Keratinocyte (primary cell): ENCODE results near the gene HMGN4. TPM values are rescaled to one million over a fixed set of nuclear protein-coding genes. Genes with fewer than 3 reads are reported as not detected.

Experiments used
- DNase-seq: peaks from one replicate; pipeline ENCODE4 v3.0.0-alpha.2; 2011; ENCODE audit warnings: low read depth, missing footprints, low spot score
- FAIRE-seq: peaks from 2 replicates; lab custom pipeline; 2011; peaks lifted over from hg19 to GRCh38; lab: Jason Lieb, UNC
- H2AFZ ChIP-seq: 2 replicates; pipeline ENCODE4 v1.6.0; 2012; ENCODE audit warnings: low read length, control low read depth, inconsistent platforms; ENCODE audit not compliant: control insufficient read depth
- H3K27ac ChIP-seq: 2 replicates; pipeline ENCODE4 v1.5.1; 2011; ENCODE audit warnings: low read length; ENCODE audit not compliant: control insufficient read depth, insufficient read depth
- H3K27me3 ChIP-seq: 3 replicates; pipeline ENCODE4 v1.6.0; 2011; ENCODE audit warnings: low read length; ENCODE audit not compliant: control insufficient read depth, insufficient read depth; ENCODE audit errors: extremely low read depth
- H3K36me3 ChIP-seq, 2 experiments: 2 replicates in 1 of 2; 3 replicates in 1 of 2; pipeline ENCODE4 v1.5.1; 2011; ENCODE audit warnings: low read length in 2 of 2, mild to moderate bottlenecking in 1 of 2; ENCODE audit not compliant: control insufficient read depth in 2 of 2, insufficient read depth in 2 of 2; ENCODE audit errors: extremely low read depth in 1 of 2
- H3K4me1 ChIP-seq: 3 replicates; pipeline ENCODE4 v1.5.1; 2011; ENCODE audit warnings: low read length; ENCODE audit not compliant: control insufficient read depth, insufficient read depth; ENCODE audit errors: extremely low read depth
- H3K4me2 ChIP-seq: 3 replicates; pipeline ENCODE4 v1.6.0; 2011; ENCODE audit warnings: low read depth, low read length; ENCODE audit not compliant: control insufficient read depth, insufficient read depth; ENCODE audit errors: extremely low read depth
- H3K4me3 ChIP-seq, 3 experiments: fragments of 200-600 bp in 1 of 3; sonication (generic) in 1 of 3; 2 replicates in 2 of 3; 3 replicates in 1 of 3; pipeline ENCODE4 v1.5.1; 2011 to 2016; ENCODE audit warnings: low read length in 3 of 3, mild to moderate bottlenecking in 3 of 3, control low read depth in 2 of 3, inconsistent platforms in 1 of 3, low read depth in 1 of 3, mixed read lengths in 1 of 3, mixed run types in 1 of 3, moderate library complexity in 1 of 3; ENCODE audit not compliant: control insufficient read depth in 2 of 3, insufficient read depth in 2 of 3; ENCODE audit errors: extremely low read depth in 1 of 3
- H3K79me2 ChIP-seq: 2 replicates; pipeline ENCODE4 v1.6.0; 2012; ENCODE audit warnings: low read length; ENCODE audit not compliant: control insufficient read depth, insufficient read depth
- H3K9ac ChIP-seq: 3 replicates; pipeline ENCODE4 v1.6.0; 2011; ENCODE audit warnings: low read length; ENCODE audit not compliant: control insufficient read depth, insufficient read depth; ENCODE audit errors: extremely low read depth
- H3K9me1 ChIP-seq: 3 replicates; pipeline ENCODE4 v1.6.0; 2011; ENCODE audit warnings: low read length; ENCODE audit not compliant: control insufficient read depth, insufficient read depth; ENCODE audit errors: extremely low read depth
- H3K9me3 ChIP-seq: 2 replicates; pipeline ENCODE4 v1.5.1; 2012; ENCODE audit warnings: low read depth, low read length; ENCODE audit not compliant: control insufficient read depth
- H4K20me1 ChIP-seq: 3 replicates; pipeline ENCODE4 v1.6.0; 2011; ENCODE audit warnings: low read length; ENCODE audit not compliant: control insufficient read depth, insufficient read depth; ENCODE audit errors: extremely low read depth
- CTCF ChIP-seq, 3 experiments: IDR thresholded peaks in 1 of 3; conservative IDR thresholded peaks in 1 of 3; optimal IDR thresholded peaks in 1 of 3; 2 replicates in 2 of 3; 3 replicates in 1 of 3; pipeline versions ENCODE3 to v1.5.1; 2011; ENCODE audit warnings: low read length in 3 of 3, mild to moderate bottlenecking in 3 of 3, moderate library complexity in 2 of 3, control low read depth in 1 of 3, inconsistent platforms in 1 of 3; ENCODE audit not compliant: insufficient read depth in 2 of 3; ENCODE audit errors: extremely low read depth in 1 of 3
- EZH2 ChIP-seq: IDR thresholded peaks from one replicate; pipeline ENCODE4 v1.6.1; 2012; ENCODE audit warnings: inconsistent platforms, mild to moderate bottlenecking, low read length, moderate library complexity
- dilution Hi-C: fragments of 300-500 bp; cut with MboI; formaldehyde crosslinking; loops from one replicate; pipeline ENCODE4 v1.7.0; 2020; ENCODE audit warnings: low sequenced_read_pairs; ENCODE audit not compliant: extremely low pct_ligation_motif_present
- polyA plus RNA-seq, 5 experiments: library from polyadenylated mRNA; depleted of rRNA in 3 of 5; stranded (reverse) in 3 of 5; stranded (forward) in 1 of 5; unstranded in 1 of 5; fragments of >200 nt; gene quantifications; 1 replicate in 1 of 5; 2 replicates in 3 of 5; 3 replicates in 1 of 5; pipeline versions ENCODE4 v1.2.1 to v1.2.3, GENCODE V29; 2011 to 2012; ENCODE audit warnings: missing spikeins in 2 of 5, low read depth in 1 of 5, low replicate concordance in 1 of 5

The HMGN4 gene
- polyA plus RNA-seq, 1 donor (not counting 4 experiments of a cell fraction or from before 2014, with no cell fraction given), result 62.6 TPM

GRCh38 chr6:26550250-26550993 lies 12.3 kb downstream of the HMGN4 start:
- no peaks in the 10 kb centered on the region for H3K9me3 ChIP-seq
- no peak overlapping the region for H3K27ac ChIP-seq
- peak overlapping the region; percentile 38 to 64 (median 62) for H3K4me3 ChIP-seq
- H2AFZ ChIP-seq, result peak overlapping the region; percentile 84
- H3K36me3 ChIP-seq, result no peaks in the 10 kb centered on the region
- no peaks in the 10 kb centered on the region for H3K9me1 ChIP-seq
- no peaks in the 10 kb centered on the region for H3K27me3 ChIP-seq
- FAIRE-seq (no peak), DNase-seq (no peak)
- peaks cover 16% of the 10 kb centered on the region for H3K4me1 ChIP-seq
- TF ChIP-seq CTCF (optimal IDR thresholded peaks at IDR 0.05 in 1 of 3, IDR thresholded peaks at IDR 0.05 in 1 of 3, conservative IDR thresholded peaks at IDR 0.05 in 1 of 3; ENCODE audit: extremely low read depth in 1 of 3, insufficient read depth in 2 of 3, low read length in 3 of 3) (peak in 1 of 3 experiments; percentile 17), EZH2 (no peak)
- H3K4me2 ChIP-seq, result peak overlapping the region; percentile 66
- dilution Hi-C loops, result no loop called here
- H4K20me1 ChIP-seq, result no peaks in the 10 kb centered on the region
- H3K9ac ChIP-seq, result peak overlapping the region; percentile 47
- H3K79me2 ChIP-seq, result no peaks in the 10 kb centered on the region

GRCh38 chr6:26552205-26552604 lies 14.0 kb downstream of the HMGN4 start:
- FAIRE-seq, result no peak
- H3K27ac ChIP-seq, result no peak overlapping the region
- H3K36me3 ChIP-seq, result no peaks in the 10 kb centered on the region
- H3K9me1 ChIP-seq, result no peaks in the 10 kb centered on the region
- H3K4me1 ChIP-seq, result peaks cover 20% of the 10 kb centered on the region
- H3K4me2 ChIP-seq, result no peak overlapping the region
- no peak for TF ChIP-seq CTCF (optimal IDR thresholded peaks at IDR 0.05 in 1 of 3, IDR thresholded peaks at IDR 0.05 in 1 of 3, conservative IDR thresholded peaks at IDR 0.05 in 1 of 3; ENCODE audit: extremely low read depth in 1 of 3, insufficient read depth in 2 of 3, low read length in 3 of 3)
- TF ChIP-seq EZH2, result no peak
- dilution Hi-C loops, result no loop called here
- no peak for DNase-seq
- H3K27me3 ChIP-seq, result no peaks in the 10 kb centered on the region
- no peaks in the 10 kb centered on the region for H3K79me2 ChIP-seq
- H3K9ac ChIP-seq, result no peak overlapping the region
- no peak overlapping the region for H2AFZ ChIP-seq
- no peaks in the 10 kb centered on the region for H3K9me3 ChIP-seq
- H3K4me3 ChIP-seq, result no peak overlapping the region
- H4K20me1 ChIP-seq, result no peaks in the 10 kb centered on the region
